Stimulated activated CD8-positive, alpha-beta memory T cell treated with anti-CD3 and anti-CD28 coated beads, Interleukin-4, amount 100 ng/mL, for 4 hours (primary cell): Measurements from ENCODE around the gene FAM25C.
"Not testable (repeated sequence)": the region's sequence is repeated elsewhere in the genome, so short reads cannot be mapped to it uniquely, and the experiment has no call there.

Source experiments
- DNase-seq, 2 donors: peaks; one replicate each; pipeline ENCODE4 v3.0.0-alpha.2; 2020; ENCODE audit warnings: low read depth in 2 of 2, low spot score in 1 of 2

Gene FAM25C

DNA sequence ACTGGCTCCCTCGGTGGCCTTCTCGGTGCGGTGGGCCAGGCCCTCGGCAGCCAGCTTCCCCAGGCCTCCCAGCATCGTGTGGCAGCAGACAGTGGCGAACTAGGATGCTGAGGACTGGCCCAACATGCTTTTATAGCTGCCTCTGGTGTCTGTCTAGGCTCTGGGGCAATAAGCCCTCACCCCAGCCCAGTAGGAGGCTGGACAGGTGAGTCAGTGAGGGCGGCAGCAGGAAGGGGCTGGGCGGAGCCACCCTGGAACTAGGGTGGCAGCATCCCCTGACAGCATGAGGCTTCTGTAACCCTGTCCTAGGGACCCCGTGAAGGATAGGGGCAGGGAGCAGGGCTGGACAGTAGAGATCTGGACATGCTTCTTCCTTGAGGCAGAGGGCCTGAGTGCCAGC is at the start of gene FAM25C:
FAM25C (minus strand) TSS at position 101 of the 400 bp plus-strand sequence; CDS start at position 75, 26 bp downstream.
- not testable (repeated sequence) for DNase-seq

DNA sequence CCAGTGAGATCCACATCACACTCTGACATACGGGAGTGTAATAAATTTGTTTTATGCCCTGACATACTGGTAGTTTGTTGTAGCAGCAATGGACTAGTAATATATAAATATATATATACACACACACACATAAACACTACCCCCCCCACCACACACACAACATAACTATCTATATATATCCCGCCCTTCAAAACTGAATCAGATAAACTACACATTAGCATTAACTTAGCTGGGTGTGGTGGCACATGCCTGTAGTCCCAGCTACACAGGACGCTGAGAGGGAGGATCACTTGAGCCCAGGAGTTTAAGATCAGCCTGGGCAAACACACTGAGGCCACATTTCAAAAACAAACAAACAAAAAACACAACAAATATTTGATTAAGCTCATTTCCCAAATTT is 45.0 kb upstream of the FAM25C start:
- DNase-seq: not testable (repeated sequence)

DNA sequence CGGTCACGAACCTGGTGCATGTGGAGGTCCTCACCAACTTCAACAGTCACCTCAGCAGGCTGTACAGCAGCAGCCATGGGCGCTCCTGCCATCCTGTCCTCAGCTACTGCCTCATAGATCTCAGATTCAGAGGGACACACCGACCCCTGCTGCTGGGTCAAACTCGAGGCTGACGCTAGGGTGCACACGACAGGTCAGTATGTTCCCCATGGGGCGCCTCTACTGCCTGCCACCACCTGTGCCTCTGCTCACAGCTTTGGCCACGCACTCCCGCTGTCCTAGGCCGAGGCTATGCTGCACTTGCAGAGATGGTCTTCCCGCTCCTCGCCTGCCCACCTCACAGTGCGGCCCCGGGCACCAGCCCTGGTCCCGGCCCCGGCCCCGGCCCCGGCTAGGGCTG is 31.8 kb upstream of the FAM25C start:
- not testable (repeated sequence) for DNase-seq

DNA sequence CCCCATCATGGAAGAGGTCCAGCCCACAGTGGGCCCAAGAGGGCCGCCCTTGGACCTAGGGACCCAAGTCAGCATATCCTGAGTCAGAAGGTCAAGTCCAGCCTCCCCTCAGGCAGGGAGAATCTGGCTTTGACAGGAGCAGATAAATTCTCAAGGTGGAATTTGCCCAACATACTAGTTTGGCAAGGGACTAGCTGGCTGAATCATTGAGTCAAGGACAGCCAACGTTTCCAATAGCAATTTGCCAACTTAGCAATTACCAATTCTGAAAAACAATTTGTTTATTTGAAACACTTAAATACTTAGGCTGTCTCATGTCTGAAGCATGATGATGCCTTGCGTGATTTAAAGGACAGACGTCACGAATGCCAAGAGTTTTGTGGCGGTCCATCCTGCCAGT is 2.7 kb upstream of the FAM25C start:
- DNase-seq: not testable (repeated sequence)

DNA sequence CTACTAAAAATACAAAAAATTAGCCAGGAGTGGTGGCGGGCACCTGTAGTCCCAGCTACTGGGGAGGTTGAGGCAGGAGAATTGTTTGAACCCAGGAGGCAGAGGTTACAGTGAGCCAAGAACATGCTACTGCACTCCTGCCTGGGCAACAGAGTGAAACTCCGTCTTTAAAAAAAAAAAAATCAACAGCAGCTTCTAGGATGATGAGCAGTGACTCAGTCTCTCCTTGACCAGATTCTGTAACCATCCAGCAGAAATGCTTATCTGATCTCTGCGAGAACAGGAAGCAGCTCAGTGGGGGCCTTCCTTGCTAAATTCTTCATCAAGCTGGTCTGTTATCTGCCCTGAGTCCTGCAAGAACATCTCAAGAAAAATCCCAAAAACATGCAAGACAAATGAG is 5.5 kb downstream of the FAM25C start:
- DNase-seq: not testable (repeated sequence)

DNA sequence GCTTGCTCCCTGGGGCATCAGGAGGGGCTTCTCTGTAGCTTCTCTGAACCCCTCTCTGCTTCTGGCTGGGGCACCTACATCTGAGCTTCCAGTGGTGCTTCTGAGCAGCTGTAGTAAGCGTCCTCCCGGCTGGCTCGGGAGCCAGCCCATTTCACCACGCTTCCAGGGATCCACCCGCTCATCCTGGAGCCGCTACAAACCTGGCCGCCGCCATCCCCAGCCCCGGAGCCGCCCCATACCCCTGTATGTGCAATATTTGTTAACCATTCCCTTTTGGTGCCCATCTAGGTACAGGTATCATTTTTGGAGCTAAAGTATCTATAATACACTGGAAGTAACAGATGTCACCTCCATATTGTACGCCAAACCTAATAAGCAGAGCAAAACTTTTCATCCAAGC is 7.0 kb downstream of the FAM25C start:
- not testable (repeated sequence) for DNase-seq

DNA sequence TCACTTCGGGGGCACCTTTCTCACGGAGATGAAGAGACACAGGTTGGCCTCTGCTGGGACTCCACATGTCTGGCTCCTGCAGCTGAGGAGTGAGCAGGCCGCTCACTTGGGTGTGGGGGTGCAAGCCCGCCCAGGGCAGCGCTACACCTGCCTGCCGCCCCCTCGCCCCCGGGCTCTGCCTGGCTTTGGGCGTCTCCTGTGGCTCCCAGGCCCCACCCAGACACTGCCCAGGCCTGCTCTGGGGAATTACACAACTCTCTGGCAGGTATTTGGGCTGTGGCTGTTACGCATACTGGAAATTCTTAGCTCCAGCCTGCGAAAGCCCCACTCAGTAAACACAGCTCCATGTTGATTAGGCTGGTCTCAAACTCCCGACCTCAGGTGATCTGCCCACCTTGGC is 7.9 kb downstream of the FAM25C start:
- not testable (repeated sequence) for DNase-seq

DNA sequence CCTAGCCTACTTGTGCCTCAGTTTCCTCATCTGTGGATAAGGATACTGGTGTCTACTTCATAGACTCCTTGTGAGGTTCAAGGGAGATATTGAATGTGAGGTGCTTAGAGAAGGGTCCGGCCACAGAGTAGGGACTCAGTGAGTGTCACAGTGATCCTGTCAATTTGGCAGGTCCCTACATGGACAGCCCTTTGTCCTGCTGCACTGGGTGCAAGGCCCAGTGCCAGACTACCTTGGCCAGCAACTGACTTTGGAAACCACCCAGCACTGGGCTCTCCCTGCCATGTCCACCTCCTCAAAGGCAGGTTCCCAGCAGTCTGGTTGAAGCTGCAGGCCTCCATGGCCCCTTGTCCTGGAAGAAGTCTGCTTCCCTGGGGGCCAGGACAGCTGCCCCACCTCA is 9.5 kb downstream of the FAM25C start:
- DNase-seq: not testable (repeated sequence)

DNA sequence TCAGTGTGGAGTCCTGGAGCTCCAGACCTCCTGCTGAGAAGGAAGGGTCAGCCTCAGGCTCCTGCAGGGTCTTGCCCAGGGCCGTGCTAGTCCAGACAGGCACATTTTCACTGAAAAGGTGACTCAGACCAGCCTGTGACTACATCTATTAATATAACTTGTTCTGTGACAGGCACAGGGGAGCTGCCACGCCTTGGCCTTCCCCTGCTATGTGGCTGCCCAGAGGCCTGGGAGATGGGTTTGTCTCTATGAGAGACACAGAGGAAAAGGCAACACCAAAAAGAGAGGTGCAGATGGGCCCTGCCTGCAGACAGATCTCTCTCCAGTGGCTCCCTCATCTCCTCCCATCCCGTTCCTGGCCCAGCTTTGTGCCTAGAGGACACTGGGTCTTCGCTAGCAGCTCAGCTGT is 10.0 kb downstream of the FAM25C start:
- DNase-seq: not testable (repeated sequence)

DNA sequence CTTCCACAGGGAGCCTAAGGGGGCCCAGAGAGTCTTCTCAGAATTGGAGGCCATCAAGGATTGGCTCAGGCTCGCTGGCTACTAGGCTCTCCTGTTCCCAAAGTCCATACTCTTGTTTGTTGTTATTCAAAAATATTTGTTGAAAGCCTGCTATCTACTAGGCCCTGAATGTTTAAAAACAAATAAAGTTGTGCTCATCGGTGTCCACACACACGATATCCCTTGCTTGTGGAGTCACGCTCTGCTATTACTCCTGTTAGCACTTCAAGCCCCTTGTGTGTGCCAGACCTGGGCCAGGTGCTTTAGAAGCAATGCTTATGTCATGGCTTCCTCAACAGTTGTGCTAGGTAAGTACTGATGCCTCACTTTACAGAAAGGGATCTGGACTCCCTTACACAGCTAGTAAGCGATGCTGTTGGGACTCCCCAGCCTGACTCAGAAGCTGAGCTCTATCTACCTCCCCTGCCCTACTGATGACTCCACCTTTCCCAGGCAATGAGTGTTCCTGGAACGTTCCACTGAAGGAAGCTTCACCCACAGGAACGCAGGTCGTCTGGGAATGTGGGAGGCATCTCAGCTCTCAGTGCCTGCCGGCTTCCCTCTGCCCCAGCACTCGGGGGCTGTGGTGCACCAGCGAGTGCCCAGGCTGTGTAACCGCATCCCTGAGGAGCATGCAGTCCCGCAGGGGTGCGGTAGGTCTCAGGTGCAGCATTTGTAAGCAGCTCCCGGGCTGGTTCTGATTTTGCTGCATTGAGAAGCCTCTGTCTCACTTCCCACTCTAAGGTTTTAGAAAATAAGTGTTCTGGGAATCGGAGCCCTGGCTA is 10.7 kb downstream of the FAM25C start:
- not testable (repeated sequence) for DNase-seq

DNA sequence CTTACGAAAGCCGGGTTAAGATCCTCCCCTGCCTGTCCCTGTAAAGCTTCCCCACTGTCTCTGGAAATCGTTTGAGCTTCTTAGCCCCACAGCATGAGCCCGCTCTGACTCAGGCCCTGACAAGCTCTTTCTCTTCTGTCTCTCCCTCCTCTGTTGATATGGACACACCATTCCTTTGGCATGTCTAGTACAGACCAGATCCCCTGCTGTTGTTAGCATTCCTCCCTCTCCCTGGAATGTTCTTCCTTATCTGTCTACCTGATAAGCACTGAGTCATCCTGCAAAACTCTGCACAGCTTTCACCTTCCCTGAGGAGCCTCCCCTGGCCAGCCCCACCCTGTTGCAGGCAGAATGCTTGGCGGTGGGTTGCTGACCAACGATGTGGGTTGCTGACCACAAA is 11.6 kb downstream of the FAM25C start:
- not testable (repeated sequence) for DNase-seq

DNA sequence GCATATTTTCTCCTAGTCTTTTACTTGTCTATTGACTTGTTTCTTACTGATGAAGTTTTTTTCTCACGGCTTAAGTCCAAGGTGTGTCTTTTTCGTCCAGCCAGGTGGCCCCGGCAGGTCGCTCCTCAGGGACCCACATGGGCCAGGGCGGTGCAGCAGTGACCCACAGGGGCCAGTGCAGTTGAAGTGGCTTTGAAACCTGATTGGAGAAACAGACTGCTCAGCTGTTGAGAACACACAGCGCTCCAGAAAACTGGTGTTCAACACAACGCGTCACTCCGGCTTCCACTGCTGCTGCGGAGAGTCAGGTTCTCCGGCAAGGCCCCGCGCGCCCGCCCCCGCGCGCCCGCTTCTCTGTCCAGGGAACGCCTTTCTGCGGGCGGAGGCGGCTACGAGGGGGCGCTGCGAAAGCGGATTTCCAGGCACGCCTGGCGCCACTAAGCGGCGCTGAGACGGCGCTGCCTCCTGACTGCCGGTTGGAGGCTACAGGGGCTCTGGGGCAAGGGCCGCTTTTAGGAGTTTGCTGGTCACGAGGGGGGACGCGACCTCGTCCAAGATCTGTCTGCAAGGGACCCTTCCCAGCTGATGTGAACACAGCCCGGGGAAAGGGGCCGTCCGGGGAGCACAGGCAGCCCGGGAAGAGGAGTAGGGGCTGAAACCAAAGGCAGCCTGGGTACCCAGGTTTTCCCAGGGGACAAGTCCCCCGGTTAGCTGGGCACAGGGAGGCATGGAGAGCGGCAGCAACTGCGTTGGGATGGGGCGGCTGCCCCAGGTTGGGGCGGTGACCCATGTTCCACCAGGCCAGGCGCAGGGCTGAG is 13.0 kb downstream of the FAM25C start:
- not testable (repeated sequence) for DNase-seq

DNA sequence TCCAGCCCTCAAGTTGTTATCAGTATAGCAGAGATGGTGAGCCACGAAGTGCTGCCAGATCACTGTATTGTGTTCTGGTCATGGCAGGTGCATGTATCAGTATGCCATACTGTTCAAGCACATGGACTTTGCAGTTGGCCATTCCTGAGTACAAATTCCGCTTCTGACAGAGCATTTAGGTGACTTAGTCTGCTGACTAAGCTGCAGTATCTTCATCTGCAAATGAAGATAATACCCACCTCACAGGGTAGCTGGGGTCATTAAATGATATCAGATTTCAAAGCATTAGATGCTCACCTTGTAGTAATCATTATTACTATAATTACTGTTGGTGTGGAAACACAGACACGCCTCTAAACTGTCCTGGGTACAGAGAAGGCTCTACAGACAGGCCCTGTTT is 24.2 kb downstream of the FAM25C start:
- not testable (repeated sequence) for DNase-seq

DNA sequence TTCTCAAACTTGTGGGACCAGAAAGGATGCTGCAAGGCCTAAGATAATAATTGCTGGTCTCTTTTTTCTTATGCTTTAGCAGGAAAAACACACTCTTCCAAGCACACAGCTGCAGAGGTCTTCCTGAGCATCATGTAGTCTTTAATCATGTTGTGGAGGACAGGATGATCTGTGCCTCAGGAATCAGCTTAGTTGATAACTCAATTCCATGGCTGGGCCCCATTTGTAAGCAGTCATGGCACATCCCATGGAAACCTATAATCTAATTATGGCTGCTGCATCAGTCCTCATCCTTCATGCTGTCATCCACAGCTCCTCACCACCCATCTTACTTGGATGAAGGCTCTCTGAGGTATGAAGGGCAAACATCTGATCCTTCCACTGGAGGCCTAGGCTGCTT is 26.5 kb downstream of the FAM25C start:
- not testable (repeated sequence) for DNase-seq

DNA sequence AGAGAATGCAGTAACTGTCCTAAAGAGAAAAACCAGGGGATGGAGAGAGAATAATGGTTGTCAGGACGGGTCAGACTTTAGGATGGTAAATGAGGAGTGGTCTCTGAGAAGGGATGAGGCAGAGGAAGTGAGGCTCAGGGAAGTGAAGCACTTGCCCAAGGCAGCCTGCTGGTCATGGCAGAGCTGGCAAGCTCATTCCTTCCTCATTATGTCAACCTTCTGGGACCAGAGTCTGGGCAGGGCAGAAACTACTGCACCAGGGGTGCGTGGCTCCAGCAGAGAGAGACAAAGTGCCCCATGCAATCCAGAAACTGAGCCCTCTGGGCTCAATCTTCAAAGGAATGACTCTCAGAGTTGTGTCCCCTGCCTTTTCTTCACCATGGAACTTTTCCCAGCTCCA is 27.5 kb downstream of the FAM25C start:
- not testable (repeated sequence) for DNase-seq

DNA sequence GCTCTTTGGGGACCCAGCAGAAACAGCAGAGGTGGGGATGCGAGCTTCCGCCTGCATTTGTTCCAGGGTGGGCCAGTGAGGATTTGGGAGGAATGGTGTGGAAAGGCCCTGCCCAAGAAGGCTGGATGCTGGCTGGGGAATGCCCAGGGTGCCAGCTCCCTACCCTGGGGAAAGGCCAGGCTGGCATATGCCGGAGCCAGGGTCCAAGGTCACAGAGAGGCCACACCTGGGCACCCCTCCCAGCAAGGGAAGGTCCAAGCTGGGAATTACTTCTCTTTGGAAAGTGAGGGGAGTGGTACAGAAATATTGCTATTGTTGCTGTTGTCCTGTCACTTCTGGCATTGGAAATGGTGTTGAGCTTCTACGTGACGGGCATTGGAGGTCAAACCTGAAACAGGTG is 28.0 kb downstream of the FAM25C start:
- DNase-seq: not testable (repeated sequence)

DNA sequence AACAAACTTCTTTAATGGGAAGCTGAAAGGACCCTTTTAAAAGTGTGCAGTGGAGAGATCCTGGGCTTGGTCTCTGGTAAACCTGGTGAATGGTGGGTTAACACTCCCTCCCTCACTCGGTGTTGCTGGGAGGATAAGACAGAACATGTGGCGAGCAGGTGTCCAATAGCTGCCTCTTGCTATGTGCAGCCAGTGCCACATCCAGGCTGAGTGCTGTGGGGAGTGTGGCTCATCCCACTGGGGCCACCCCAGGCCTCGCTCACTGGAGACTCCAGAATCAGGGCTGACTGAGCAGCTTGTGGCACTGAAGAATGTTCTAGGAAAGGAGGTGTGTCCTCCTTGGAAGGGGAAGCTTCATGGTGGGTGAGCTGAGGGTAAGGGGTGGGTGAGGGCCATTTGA is 29.5 kb downstream of the FAM25C start:
- DNase-seq: not testable (repeated sequence)

DNA sequence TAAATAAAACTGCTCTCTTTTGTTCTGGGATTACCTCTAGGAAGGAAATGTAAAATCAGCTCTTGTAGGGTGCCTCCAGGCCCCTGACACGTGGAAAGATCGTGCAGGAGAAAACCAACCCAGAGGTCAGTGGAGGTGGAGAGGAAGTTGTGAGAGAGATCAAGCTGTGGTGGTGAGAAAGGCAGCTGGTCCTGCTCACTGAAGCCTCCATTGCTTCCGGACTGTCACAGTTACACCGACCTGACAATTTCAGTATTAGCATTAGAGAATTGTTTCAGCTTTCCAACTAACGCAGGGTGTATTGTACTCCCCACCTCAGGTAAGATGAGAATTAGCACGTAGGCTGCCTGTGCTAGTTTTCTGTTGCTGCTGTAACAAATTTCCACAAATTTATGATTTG is 30.6 kb downstream of the FAM25C start:
- not testable (repeated sequence) for DNase-seq

DNA sequence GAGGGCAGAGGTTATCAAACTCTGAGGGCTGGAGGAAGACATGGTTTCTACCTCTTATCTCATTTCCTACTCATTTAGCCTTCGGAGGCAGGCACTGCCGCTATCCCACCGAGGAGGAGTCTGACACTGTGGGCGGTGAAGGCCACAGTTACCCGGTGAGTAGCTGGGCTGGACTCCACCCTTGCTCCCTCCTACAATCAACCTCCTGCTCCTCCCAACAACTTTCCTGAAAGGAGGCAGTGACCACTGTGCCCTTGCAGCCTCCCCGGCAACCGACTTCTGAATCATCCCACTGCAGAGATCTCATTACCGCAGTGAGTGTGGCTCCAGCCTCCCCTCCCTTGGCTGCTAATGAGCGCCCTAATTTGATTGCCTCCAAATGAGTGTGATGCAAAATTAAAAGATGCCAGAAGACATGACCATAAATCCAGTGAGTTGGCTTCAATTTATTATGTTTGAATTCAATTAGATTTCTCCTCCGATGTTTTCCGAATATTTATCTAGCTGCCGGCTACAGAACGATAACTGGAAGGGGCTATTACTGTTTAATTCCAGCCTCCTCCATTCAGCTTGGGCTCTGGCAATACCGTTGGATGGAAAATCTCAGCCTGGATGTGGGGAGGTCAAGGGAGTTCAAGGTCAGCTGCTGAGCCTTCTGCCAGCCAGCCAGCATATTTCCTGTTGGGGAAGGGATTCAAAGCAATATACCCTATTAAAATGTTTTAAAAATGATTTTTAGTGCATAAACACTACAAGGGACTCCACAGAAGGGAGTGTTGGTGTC is 35.1 kb downstream of the FAM25C start:
- DNase-seq: not testable (repeated sequence)

DNA sequence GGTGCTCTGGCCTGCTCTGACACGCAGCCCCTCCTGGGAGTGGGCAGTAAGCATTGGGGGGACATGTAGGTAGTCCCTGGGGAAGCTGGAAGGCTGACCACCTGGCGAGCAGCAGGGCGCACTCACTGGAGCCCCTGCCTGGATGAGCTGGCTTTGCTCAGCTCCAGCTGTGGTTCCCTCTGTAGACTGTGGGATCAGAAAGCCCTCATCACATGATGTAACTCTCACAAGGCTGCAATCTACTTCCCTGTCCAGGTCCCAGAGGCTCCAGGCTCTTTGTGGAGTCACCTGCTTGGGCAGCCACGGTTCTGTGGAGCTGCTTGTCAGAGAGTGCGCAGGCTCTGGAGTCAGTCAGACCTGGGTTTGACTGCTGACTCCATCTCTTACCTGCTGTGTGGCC is 36.8 kb downstream of the FAM25C start:
- DNase-seq: not testable (repeated sequence)

DNA sequence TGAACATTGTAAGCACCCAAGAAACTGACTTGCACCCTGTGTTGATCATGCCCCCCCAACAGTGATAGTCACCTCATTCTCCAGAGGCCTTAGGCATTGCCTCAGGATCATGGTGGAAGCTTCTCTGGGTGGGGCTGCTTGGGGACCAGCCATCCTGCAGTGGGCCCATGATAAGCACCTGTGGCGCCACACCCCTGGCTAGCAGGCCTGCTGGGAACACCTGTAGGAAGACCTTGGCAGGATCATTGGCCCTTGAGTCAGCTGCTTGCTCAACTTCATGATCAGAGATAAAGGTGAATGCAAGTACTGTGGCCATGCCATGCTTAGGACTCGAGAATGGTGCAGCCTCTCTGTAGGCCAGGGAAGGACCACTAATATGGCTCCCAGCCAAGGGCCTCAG is 38.9 kb downstream of the FAM25C start:
- DNase-seq: not testable (repeated sequence)
